ENCODE results near the gene RALGPS2.

RALGPS2 gene

GRCh38 chr1:178716111-178716510 is 8.9 kb upstream of the RALGPS2 start:
- Histone ChIP-seq H3K4me1 (no peaks in the 10 kb centered on the region), H2AFZ (no peak overlapping the region), H3K9me3 (ENCODE audit: control insufficient read depth, low read length) (no peaks in the 10 kb centered on the region), H3K27ac (no peak overlapping the region), H3K36me3 (ENCODE audit: control insufficient read depth, insufficient read depth, low read length) (no peaks in the 10 kb centered on the region), H3K4me3 (ENCODE audit: low read depth, low read length) (no peak overlapping the region), H3K27me3 (ENCODE audit: control insufficient read depth, insufficient read depth, low read length) (no peaks in the 10 kb centered on the region), H3K9ac (no peak overlapping the region), H3K79me2 (no peaks in the 10 kb centered on the region), H3K4me2 (ENCODE audit: low read length) (no peak overlapping the region)
- no peak for TF ChIP-seq CTCF (IDR thresholded peaks at IDR 0.05)

GRCh38 chr1:178718520-178718919 is 6.5 kb upstream of the RALGPS2 start:
- H3K27me3 ChIP-seq (ENCODE audit: control insufficient read depth, insufficient read depth, low read length), result no peaks in the 10 kb centered on the region
- no peak overlapping the region for H3K9ac ChIP-seq
- no peak overlapping the region for H3K4me2 ChIP-seq (ENCODE audit: low read length)
- no peak overlapping the region for H3K27ac ChIP-seq
- H3K36me3 ChIP-seq (ENCODE audit: control insufficient read depth, insufficient read depth, low read length), result no peaks in the 10 kb centered on the region
- no peaks in the 10 kb centered on the region for H3K9me3 ChIP-seq (ENCODE audit: control insufficient read depth, low read length)
- no peaks in the 10 kb centered on the region for H3K79me2 ChIP-seq
- H3K4me1 ChIP-seq, result no peaks in the 10 kb centered on the region
- no peak overlapping the region for H2AFZ ChIP-seq
- no peak overlapping the region for H3K4me3 ChIP-seq (ENCODE audit: low read depth, low read length)
- no peak for TF ChIP-seq CTCF (IDR thresholded peaks at IDR 0.05)

GRCh38 chr1:178723546-178723945 is 1.5 kb upstream of the RALGPS2 start:
- peaks cover 4% of the 10 kb centered on the region for H3K4me1 ChIP-seq
- no peak overlapping the region for H3K4me2 ChIP-seq (ENCODE audit: low read length)
- no peak overlapping the region for H3K27ac ChIP-seq
- H3K9ac ChIP-seq, result no peak overlapping the region
- no peaks in the 10 kb centered on the region for H3K9me3 ChIP-seq (ENCODE audit: control insufficient read depth, low read length)
- H2AFZ ChIP-seq, result no peak overlapping the region
- no peak for TF ChIP-seq CTCF (IDR thresholded peaks at IDR 0.05)
- H3K36me3 ChIP-seq (ENCODE audit: control insufficient read depth, insufficient read depth, low read length), result no peaks in the 10 kb centered on the region
- no peaks in the 10 kb centered on the region for H3K79me2 ChIP-seq
- H3K27me3 ChIP-seq (ENCODE audit: control insufficient read depth, insufficient read depth, low read length), result no peaks in the 10 kb centered on the region
- H3K4me3 ChIP-seq (ENCODE audit: low read depth, low read length), result no peak overlapping the region

GRCh38 chr1:178724376-178724727 is 692 bp upstream of the RALGPS2 start:
- Histone ChIP-seq H3K27me3 (ENCODE audit: control insufficient read depth, insufficient read depth, low read length) (no peaks in the 10 kb centered on the region), H3K4me1 (peaks cover 4% of the 10 kb centered on the region), H3K36me3 (ENCODE audit: control insufficient read depth, insufficient read depth, low read length) (no peaks in the 10 kb centered on the region), H3K4me2 (ENCODE audit: low read length) (peak overlapping the region; percentile 64), H3K79me2 (no peaks in the 10 kb centered on the region), H3K4me3 (ENCODE audit: low read depth, low read length) (peak overlapping the region; percentile 59), H3K9ac (no peak overlapping the region), H3K27ac (peak overlapping the region; percentile 69), H3K9me3 (ENCODE audit: control insufficient read depth, low read length) (no peaks in the 10 kb centered on the region), H2AFZ (peak overlapping the region; percentile 94)
- TF ChIP-seq CTCF (IDR thresholded peaks at IDR 0.05), result no peak

- no peaks in the 10 kb centered on the region for H3K27me3 ChIP-seq (ENCODE audit: control insufficient read depth, insufficient read depth, low read length)
- no peaks in the 10 kb centered on the region for H3K9me3 ChIP-seq (ENCODE audit: control insufficient read depth, low read length)
- peak overlapping the region; percentile 79 for H3K4me3 ChIP-seq (ENCODE audit: low read depth, low read length)
- H3K9ac ChIP-seq, result no peak overlapping the region
- peak overlapping the region; percentile 68 for H3K27ac ChIP-seq
- H3K4me1 ChIP-seq, result peaks cover 4% of the 10 kb centered on the region
- peak overlapping the region; percentile 80 for H2AFZ ChIP-seq
- H3K79me2 ChIP-seq, result no peaks in the 10 kb centered on the region
- H3K4me2 ChIP-seq (ENCODE audit: low read length), result peak overlapping the region; percentile 76
- no peak for TF ChIP-seq CTCF (IDR thresholded peaks at IDR 0.05)
- H3K36me3 ChIP-seq (ENCODE audit: control insufficient read depth, insufficient read depth, low read length), result no peaks in the 10 kb centered on the region
Observed at GRCh38 chr1:178725466-178726086, 532 bp downstream of the RALGPS2 start.

Measured in parathyroid adenoma (tissue), 2 donors.